Mesodermal cell (in vitro differentiated cells): Measurements from ENCODE around the gene THOC6.

Source experiments
- H3K27ac ChIP-seq: 2 replicates; pipeline ENCODE4 v1.7.0; 2013; ENCODE audit warnings: mild to moderate bottlenecking, low read depth, low read length, moderate library complexity; ENCODE audit not compliant: severe bottlenecking
- H3K36me3 ChIP-seq: 2 replicates; pipeline ENCODE4 v1.7.1; 2013; ENCODE audit warnings: mild to moderate bottlenecking, low read length, moderate library complexity; ENCODE audit not compliant: control insufficient read depth, insufficient read depth
- H3K4me1 ChIP-seq: one replicate; pipeline ENCODE4 v1.7.1; 2013; ENCODE audit warnings: mild to moderate bottlenecking, low read length; ENCODE audit not compliant: insufficient read depth, control insufficient read depth, poor library complexity, severe bottlenecking
- H3K4me3 ChIP-seq: 2 replicates; pipeline ENCODE4 v1.7.0; 2013; ENCODE audit warnings: low read length, control low read depth, mild to moderate bottlenecking; ENCODE audit not compliant: insufficient read depth, poor library complexity, severe bottlenecking; ENCODE audit errors: extremely low read depth
- H3K9me3 ChIP-seq: 2 replicates; pipeline ENCODE4 v1.7.1; 2013; ENCODE audit warnings: mild to moderate bottlenecking, low read length, moderate library complexity; ENCODE audit not compliant: control insufficient read depth
- WGBS, 2 experiments: methylation state at CpG; one replicate each; pipeline ENCODE4 v1.1.5; 2013; ENCODE audit warnings: missing lambda C conversion rate in 2 of 2; ENCODE audit not compliant: insufficient coverage in 2 of 2; 5-methylcytosine and 5-hydroxymethylcytosine counted together

THOC6 gene

GRCh38 chr16:3008690-3009037, 15.2 kb upstream of the THOC6 start:
- no peaks in the 10 kb centered on the region for H3K9me3 ChIP-seq
- no peak overlapping the region for H3K27ac ChIP-seq
- H3K4me1 ChIP-seq, result peaks cover 39% of the 10 kb centered on the region
- H3K36me3 ChIP-seq, result no peaks in the 10 kb centered on the region
- 51% methylated on average over 4 of the region's 4 CpGs for WGBS, 2 experiments
- no peak overlapping the region for H3K4me3 ChIP-seq

- peaks cover 41% of the 10 kb centered on the region for H3K4me1 ChIP-seq
- no peaks in the 10 kb centered on the region for H3K9me3 ChIP-seq
- peak overlapping the region; percentile 23 for H3K27ac ChIP-seq
- no peaks in the 10 kb centered on the region for H3K36me3 ChIP-seq
- H3K4me3 ChIP-seq, result no peak overlapping the region
- 34 to 38% methylated on average over 14 to 18 of the region's 21 CpGs for WGBS, 2 experiments
These were observed 14.1 kb upstream of the THOC6 start for GRCh38 chr16:3009568-3010390.

- H3K27ac ChIP-seq, result no peak overlapping the region
These were observed 13.3 kb upstream of the THOC6 start for GRCh38 chr16:3010510-3010909.

GRCh38 chr16:3012246-3012645, 11.6 kb upstream of the THOC6 start:
- WGBS, 2 experiments, result 27 to 37% methylated on average over 12 to 15 of the region's 19 CpGs
- H3K9me3 ChIP-seq, result no peaks in the 10 kb centered on the region

More at GRCh38 chr16:3010510-3010909, 13.3 kb upstream of the THOC6 start:
- Histone ChIP-seq H3K4me1 (peaks cover 41% of the 10 kb centered on the region), H3K4me3 (no peak overlapping the region), H3K9me3 (no peaks in the 10 kb centered on the region), H3K36me3 (no peaks in the 10 kb centered on the region)
- 98 to 100% methylated on average over 4 to 6 of the region's 8 CpGs for WGBS, 2 experiments

GRCh38 chr16:3012828-3013420, 10.9 kb upstream of the THOC6 start, which contains the start of gene CLDN9:
Gene CLDN9 (plus strand): TSS chr16:3012923. CDS start chr16:3013363, 440 bp downstream.
- Histone ChIP-seq H3K36me3 (no peaks in the 10 kb centered on the region), H3K27ac (no peak within 1 kb of the TSS), H3K4me1 (peaks cover 31% of the 10 kb centered on the region), H3K4me3 (no peak within 1 kb of the TSS), H3K9me3 (no peaks in the 10 kb centered on the region)
- WGBS, 2 experiments, result 35 to 40% methylated on average over 25 to 26 of the region's 27 CpGs

More at GRCh38 chr16:3012246-3012645, 11.6 kb upstream of the THOC6 start:
- peaks cover 37% of the 10 kb centered on the region for H3K4me1 ChIP-seq
- no peak overlapping the region for H3K4me3 ChIP-seq
- no peak overlapping the region for H3K27ac ChIP-seq
- no peaks in the 10 kb centered on the region for H3K36me3 ChIP-seq

- H3K9me3 ChIP-seq, result no peaks in the 10 kb centered on the region
- no peak overlapping the region for H3K4me3 ChIP-seq
- H3K27ac ChIP-seq, result no peak overlapping the region
- H3K4me1 ChIP-seq, result peaks cover 25% of the 10 kb centered on the region
- no peaks in the 10 kb centered on the region for H3K36me3 ChIP-seq
- WGBS, 2 experiments, result 85 to 86% methylated on average over 27 of the region's 27 CpGs
These were observed 10.3 kb upstream of the THOC6 start for GRCh38 chr16:3013491-3013951.

- Histone ChIP-seq H3K36me3 (no peaks in the 10 kb centered on the region), H3K27ac (no peak overlapping the region), H3K4me3 (no peak overlapping the region), H3K4me1 (peaks cover 20% of the 10 kb centered on the region), H3K9me3 (no peaks in the 10 kb centered on the region)
- WGBS, 2 experiments, result 82 to 92% methylated on average over 8 of the region's 12 CpGs
These were observed 9.7 kb upstream of the THOC6 start for GRCh38 chr16:3013998-3014690.

GRCh38 chr16:3014971-3015370, 8.9 kb upstream of the THOC6 start:
- peaks cover 19% of the 10 kb centered on the region for H3K4me1 ChIP-seq
- no peaks in the 10 kb centered on the region for H3K36me3 ChIP-seq
- no peak overlapping the region for H3K27ac ChIP-seq
- no peaks in the 10 kb centered on the region for H3K9me3 ChIP-seq
- no peak overlapping the region for H3K4me3 ChIP-seq
- WGBS, 2 experiments, result 91 to 92% methylated on average over 5 to 6 of the region's 6 CpGs

GRCh38 chr16:3015865-3016521, 7.8 kb upstream of the THOC6 start:
- H3K27ac ChIP-seq, result no peak overlapping the region
- 87% methylated on average over 11 to 13 of the region's 13 CpGs for WGBS, 2 experiments
- H3K4me3 ChIP-seq, result no peak overlapping the region

GRCh38 chr16:3017344-3017743, 6.5 kb upstream of the THOC6 start:
- 11 to 14% methylated on average over 17 to 19 of the region's 20 CpGs for WGBS, 2 experiments
- H3K4me3 ChIP-seq, result peak overlapping the region; percentile 59

More at GRCh38 chr16:3015865-3016521, 7.8 kb upstream of the THOC6 start:
- Histone ChIP-seq H3K36me3 (no peaks in the 10 kb centered on the region), H3K4me1 (peaks cover 18% of the 10 kb centered on the region), H3K9me3 (no peaks in the 10 kb centered on the region)

More at GRCh38 chr16:3017344-3017743, 6.5 kb upstream of the THOC6 start:
- Histone ChIP-seq H3K27ac (no peak overlapping the region), H3K36me3 (peaks cover 8% of the 10 kb centered on the region), H3K9me3 (no peaks in the 10 kb centered on the region), H3K4me1 (peaks cover 13% of the 10 kb centered on the region)
